Stimulated activated naive CD4-positive, alpha-beta T cell (primary cell): ENCODE data around the gene PRKRA.
"Not testable (repeated sequence)": the region's sequence is repeated elsewhere in the genome, so short reads cannot be mapped to it uniquely, and the experiment has no call there.

Experiments used
- DNase-seq, 6 experiments: peaks; one replicate each; lab custom pipeline; 2025; lab: John Stamatoyannopoulos, UW

Gene PRKRA

GRCh38 chr2:178450774-178451525, at the start of gene PRKRA, which contains the start of gene PJVK:
PRKRA (minus strand) TSS chr2:178451175; CDS start chr2:178451030, 145 bp downstream.
PJVK (plus strand) TSS chr2:178451378; CDS start chr2:178453410, 2,032 bp downstream.
- DNase-seq = peak; percentile 89 to 95 (median 93)

- no peak for DNase-seq
Observed at GRCh38 chr2:178499640-178500039, 48.7 kb upstream of the PRKRA start.

GRCh38 chr2:178498137-178498536, 47.2 kb upstream of the PRKRA start:
- DNase-seq = no peak

- DNase-seq = no peak
Observed at GRCh38 chr2:178496049-178496448, 45.1 kb upstream of the PRKRA start.

- DNase-seq = no peak
Observed at GRCh38 chr2:178491612-178492011, 40.6 kb upstream of the PRKRA start.

- DNase-seq = no peak
Observed at GRCh38 chr2:178485356-178485755, 34.4 kb upstream of the PRKRA start.

GRCh38 chr2:178484245-178485041, 33.5 kb upstream of the PRKRA start:
- DNase-seq = no peak

- DNase-seq = no peak
Observed at GRCh38 chr2:178482437-178482836, 31.5 kb upstream of the PRKRA start.

GRCh38 chr2:178480227-178481181, 29.5 kb upstream of the PRKRA start, which contains the start of gene PLEKHA3:
PLEKHA3 (plus strand) TSS chr2:178480457; CDS start chr2:178480870, 413 bp downstream.
- DNase-seq = peak; percentile 48 to 70 (median 55)

GRCh38 chr2:178479758-178480226, 28.8 kb upstream of the PRKRA start:
- DNase-seq = peak in 1 of 6 experiments; percentile 33

- DNase-seq = peak in 1 of 6 experiments; percentile 41
Observed at GRCh38 chr2:178479275-178479616, 28.3 kb upstream of the PRKRA start.

- peak; percentile 74 to 85 (median 82) for DNase-seq
Observed at GRCh38 chr2:178478439-178479274, 27.7 kb upstream of the PRKRA start, which contains the start of gene FKBP7. FKBP7 (minus strand) TSS chr2:178478600; CDS start chr2:178478499, 101 bp downstream.

GRCh38 chr2:178478130-178478438, 27.1 kb upstream of the PRKRA start:
- DNase-seq = peak in 1 of 6 experiments; percentile 35

- DNase-seq = no peak
Observed at GRCh38 chr2:178477443-178478129, 26.6 kb upstream of the PRKRA start.

- no peak for DNase-seq
Observed at GRCh38 chr2:178476477-178476876, 25.5 kb upstream of the PRKRA start.

GRCh38 chr2:178474560-178474959, 23.6 kb upstream of the PRKRA start:
- DNase-seq = no peak

GRCh38 chr2:178473931-178474330, 23.0 kb upstream of the PRKRA start:
- no peak for DNase-seq

- DNase-seq = no peak
Observed at GRCh38 chr2:178473373-178473772, 22.4 kb upstream of the PRKRA start.

GRCh38 chr2:178471313-178471712, 20.3 kb upstream of the PRKRA start:
- DNase-seq = not testable (repeated sequence)

GRCh38 chr2:178469219-178469849, 18.4 kb upstream of the PRKRA start:
- no peak for DNase-seq
